GM18517 (cell line): ENCODE data around the gene EIF4A2.

ENCODE experiments used
- ATAC-seq: cut with Tn5 transposase; IDR thresholded peaks from one replicate; pipeline ENCODE4 v1.9.1; 2021; ENCODE audit warnings: mild to moderate bottlenecking, moderate library complexity; ENCODE audit not compliant: unreplicated experiment

EIF4A2 gene

DNA sequence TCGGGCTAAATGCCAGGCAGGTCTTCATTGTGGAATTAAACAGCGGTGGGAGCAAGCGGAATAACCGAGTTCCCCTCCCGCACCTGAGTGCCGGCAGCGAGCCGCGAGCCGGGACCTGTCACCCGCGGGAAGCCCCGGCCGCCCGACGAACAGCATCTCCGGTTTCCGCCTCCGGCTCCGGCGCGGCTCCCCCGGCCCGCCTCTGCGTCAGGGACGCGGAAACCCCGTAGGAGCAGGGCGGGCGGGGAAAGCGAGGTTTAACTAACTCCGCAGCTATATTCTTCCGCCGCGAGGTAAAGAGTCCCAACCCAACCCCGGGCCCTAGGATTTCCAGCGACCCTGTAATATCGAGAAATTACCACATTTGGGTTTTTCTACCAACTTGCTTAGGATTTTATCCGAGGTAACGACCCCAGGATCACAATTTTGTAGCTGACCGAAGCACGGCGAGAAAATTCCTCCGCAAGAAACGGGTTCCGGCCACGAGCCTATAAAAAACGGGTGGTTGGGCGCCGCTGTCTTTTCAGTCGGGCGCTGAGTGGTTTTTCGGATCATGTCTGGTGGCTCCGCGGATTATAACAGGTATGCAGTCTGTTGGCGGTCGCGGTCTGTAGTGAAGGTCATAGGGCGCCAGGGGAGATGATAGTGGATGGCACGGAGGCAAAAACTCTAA lies at the start of gene EIF4A2:
TSS of gene EIF4A2 (plus strand) at position 520 of the 673 bp plus-strand sequence. CDS start at position 554, 34 bp downstream.
- peak; percentile 42 for ATAC-seq

DNA sequence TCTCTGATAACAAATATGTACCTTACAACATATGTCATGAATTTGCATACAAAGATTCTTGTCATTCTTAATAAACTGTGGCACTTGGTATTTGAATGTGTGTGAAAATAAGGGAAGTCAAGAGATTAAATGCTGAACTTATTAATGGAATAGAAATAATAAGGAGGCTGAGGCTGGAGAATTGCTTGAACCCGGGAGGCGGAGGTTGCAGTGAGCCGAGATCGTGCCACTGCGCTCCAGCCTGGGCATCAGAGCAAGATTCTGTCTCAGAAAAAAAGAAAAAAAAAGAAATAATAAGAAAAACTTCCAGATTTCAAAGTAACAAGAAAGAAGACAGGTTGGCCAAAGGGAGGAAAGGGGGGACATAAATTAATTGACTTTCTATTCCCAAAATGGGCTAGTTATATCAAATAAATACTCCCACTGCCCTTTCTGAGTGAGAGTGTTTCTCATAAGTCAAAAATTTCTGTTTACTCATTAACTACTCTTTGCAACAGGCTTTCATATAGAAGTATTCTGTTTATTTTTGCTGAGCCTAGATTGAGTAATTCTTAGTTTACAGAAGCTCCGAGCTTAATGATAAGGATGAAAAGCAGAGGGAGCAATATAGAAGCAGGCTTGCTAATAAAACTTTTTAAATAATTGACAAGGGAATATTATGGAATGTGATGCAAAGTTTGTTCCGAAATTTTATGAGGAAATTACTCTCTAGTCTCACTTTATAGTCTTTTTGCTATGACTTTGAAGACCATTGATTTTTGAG lies 40.6 kb upstream of the EIF4A2 start:
- ATAC-seq, result no peak

DNA sequence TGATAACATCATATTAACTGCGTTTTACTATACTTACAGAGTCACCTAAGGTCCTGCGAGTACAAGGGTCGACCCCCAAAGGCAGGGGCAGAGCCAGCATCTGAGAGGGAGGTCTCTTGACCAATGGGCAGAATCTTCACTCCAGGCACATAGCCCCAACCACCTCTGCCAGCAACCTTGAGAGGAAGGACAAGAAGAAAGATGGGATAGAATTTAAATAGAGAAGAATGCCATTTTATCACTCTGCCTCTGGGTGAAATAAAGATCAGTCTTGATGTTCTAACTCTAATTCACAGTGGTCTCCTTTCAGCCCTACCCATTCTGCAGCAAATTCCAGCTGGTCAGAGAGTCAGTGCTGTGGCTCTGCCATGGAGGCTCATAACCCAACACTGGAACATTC lies 39.7 kb upstream of the EIF4A2 start:
- ATAC-seq, result no peak

DNA sequence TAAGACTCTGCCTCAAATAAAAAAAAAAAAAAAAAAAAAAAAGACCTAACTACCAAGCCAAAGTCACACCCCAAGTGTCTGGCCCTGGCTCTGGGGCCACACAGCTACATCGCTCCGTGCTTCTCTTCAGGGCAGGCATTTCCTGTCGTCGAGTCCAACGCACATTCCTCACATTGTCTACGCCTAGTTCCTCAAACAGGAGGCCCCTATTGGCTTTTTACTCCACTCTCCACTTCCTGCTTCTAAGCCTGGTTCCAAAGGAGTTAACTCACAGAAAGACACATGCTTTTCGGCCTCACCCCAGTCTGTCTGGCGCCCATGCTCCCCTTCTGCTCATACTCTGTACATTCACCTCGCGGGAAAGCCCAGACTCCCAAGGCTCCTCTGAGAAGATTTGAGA lies 37.4 kb upstream of the EIF4A2 start:
- ATAC-seq, result no peak

DNA sequence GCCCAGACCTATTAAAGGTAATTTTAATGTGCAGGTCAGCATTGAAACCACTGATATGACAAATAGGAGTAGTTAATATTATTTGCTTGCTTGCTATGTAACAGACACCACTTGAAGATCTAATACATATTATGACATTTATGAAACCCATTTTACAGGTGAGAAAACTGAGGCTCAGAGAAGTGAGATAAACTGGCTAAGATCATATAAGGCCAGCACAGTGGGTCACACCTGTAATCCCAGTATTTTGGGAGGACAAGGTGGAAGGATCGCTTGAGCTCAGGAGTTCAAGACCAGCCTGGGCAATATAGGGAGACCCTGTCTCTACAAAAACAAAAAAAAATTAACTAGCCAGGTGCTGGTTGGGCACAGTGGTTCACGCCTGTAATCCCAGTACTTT lies 33.1 kb upstream of the EIF4A2 start:
- ATAC-seq, result no peak

DNA sequence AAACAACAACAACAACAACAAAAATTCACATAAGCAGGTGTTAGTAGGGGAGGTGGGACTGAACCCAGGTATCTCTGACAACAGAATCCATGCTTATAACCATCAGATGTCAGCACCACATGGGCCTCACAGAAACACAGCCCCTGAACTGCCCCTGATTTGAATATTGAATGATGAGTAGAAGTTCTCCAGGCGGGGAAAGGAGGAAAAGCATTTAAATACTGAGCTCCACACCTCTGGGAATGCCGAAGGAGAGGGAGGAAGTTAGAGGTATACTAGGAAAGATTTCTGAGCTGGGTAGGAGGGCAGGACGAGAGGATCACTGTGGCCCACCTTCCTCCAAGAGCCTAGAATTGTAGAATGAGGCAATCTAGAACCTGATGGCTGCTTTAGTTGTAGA lies 31.9 kb upstream of the EIF4A2 start:
- ATAC-seq, result no peak

DNA sequence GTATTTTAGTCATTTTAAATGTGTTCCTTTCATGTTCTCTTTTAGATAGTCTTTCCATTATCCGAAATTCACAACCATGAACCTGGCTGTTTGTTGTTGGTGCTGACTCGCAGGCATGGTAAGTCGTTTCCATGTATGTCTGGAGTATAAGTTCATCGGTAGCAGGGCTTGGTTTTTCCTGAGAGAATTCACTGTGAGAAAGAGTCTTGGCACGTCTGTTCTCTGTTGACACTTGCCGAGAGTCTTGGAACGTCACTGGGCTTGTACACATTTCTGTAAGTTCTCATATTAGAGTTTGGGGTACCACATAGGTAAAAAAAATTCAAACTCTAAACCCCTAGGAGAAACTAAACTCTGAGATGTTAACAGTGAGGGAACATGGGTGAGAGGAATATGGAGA lies 29.4 kb upstream of the EIF4A2 start:
- ATAC-seq, result no peak

DNA sequence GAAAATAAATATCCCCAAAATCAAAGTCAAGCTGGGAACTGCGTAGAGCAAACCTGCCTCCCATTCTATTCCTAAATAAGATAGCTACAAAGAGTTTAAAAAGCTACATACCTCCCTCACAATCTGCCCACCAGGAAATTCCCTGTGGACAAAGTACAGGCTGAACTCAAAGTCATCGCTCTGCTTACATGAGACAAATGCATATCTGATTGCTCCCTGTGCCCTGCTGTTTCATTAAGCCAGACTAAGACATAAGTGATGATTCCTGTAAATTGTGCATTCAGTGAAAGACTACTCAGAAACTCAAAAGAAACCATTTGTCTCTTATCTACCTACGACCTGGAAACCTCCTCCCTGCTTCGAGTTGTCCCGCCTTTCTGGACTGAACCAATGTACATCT lies 28.5 kb upstream of the EIF4A2 start:
- ATAC-seq, result no peak

DNA sequence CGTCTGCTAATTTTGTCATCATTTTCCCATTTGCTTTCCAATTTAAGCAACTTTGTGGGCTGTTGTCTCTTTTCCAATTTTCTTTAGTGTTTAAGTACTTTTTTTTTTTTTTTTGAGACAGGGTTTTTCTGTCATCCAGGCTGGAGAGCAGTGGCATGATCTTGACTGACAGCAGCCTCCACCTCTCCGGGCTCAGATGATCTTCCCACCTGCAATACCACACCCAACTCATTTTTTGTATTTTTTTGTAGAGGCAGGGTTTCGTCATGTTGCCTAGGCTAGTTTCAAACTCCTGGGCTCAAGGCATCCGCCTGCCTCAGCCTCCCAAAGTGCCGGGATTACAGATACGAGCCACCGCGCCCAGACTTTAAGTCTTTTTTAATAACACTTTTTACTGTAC lies 26.2 kb upstream of the EIF4A2 start:
- no peak for ATAC-seq

DNA sequence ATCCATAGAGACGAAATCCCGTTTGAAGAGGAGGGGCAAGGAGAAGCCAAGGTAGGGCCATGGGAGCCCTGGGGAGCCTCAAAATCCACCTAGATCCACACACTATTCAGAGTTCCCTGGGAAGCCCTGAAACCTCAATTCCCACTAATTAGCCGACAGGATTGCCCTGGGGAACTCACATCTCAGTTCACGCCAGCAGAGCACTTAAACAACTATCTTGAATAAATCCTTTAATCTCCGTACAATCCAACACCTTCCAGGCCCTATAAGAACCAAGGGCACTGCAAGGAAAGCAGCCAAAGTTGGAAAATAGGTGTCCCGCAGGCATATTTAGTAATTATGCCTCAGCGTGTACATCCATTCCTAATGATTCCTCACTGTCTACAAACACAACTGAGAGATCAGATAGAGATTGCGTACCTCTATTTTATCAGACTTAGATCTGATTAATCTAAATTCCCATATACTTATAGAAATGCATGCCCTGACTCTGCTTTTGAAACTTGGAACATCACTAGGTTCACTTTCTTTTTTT lies 25.6 kb upstream of the EIF4A2 start:
- no peak for ATAC-seq

DNA sequence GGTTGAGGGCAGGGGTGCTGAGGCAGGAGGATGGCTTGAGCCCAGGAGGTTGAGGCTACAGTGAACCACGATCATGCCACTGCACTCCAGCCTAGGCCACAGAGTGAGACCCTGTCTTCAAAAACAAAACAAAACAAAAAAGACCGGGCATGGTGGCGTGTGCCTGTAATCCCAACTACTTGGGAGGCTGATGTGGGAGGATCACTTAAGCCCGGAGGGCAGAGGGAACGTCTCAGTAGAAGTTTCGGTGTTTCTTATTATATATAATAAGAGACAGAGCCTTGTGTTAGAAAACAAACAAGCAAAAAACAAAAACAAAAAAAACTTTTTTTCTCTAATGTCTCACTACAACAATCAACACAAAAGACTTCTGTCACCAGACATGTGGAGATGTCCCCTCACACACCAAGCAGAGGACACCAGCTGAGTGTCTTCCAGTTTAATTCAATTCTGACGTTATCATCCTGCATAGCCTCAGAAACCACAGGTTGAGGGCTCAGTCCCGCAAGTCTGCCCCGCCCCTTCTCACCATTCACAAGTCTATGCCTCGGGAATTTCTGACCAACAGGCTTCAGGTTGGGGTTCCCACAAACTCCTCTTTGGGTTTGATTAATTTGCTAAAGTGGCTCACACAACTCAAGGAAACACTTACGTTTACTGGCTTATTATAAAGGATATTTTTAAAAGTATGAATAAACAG lies 24.0 kb upstream of the EIF4A2 start:
- no peak for ATAC-seq

DNA sequence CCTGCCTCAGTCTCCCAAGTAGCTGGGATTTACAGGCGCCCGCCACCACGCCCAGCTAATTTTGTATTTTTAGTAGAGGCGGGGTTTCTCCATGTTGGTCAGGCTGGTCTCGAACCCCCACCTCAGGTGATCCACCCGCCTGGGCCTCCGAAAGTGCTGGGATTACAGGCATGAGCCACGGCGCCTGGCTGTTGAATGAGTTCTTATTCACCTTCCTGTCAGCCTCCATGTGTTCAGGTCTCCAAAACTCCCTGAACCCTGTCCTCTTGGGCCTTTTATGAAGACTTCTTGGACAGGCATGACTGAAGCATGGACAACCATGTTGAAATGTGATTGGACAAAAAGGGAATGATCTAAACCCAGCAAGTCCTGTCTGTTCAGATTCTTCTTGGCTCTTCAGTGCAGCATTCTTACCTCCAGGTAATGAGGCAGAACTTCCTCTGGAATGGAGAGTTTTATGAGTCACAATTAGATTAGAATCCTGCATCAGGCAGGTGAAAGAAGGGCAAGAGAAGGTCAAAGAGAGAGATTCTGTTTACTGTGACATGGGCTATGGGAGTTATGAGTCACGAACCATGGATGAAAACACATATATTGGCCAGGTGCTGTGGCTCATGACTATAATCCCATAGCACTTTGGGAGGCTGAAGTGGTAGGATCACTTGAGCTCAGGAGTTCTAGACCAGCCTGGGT lies 23.1 kb upstream of the EIF4A2 start:
- ATAC-seq, result no peak

DNA sequence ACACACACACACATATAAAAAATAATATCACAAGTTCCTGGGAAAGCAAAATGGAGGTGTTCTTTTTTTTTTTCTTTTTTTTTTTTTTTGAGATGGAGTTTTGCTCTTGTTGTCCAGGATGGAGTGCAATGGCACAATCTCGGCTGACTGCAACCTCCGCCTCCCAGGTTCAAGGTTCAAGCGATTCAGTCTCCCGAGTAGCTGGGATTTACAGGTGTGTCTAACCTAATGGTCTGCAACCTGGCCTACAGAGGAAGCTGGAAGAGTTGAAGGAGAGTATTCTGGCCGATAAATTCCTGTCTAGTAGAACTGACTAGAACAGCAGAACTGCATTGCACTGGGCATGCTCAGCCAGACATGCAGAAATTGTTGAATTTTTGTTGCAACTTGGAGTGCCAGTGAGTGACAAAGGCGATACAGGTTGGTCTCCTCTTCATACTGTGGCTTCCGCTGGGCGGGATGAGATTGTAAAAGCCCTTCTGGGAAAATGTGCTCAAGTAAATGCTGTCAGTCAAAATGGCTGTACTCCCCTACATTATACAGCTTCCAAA lies 22.4 kb upstream of the EIF4A2 start:
- ATAC-seq, result no peak

DNA sequence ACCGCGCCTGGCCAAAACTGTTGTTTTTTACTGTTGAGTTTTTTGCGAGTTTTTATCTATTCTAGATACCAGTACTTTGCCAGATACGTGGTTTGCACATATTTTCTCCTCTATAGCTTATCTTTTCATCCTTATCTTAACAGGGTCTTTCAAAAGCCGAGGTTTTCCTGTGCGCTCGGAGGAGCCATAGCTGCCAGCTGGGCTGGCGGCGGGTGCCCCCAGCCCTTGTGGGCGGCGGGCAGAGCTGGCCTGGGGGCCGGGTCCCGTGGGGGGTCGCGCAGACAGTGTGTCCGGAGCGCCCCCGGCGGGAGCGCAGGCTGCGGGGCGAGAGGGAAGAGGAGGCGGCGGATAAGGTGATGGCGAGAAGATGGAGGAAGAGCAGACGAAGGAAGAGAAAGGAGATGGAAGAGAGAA lies 11.1 kb upstream of the EIF4A2 start:
- peak; percentile 40 for ATAC-seq

DNA sequence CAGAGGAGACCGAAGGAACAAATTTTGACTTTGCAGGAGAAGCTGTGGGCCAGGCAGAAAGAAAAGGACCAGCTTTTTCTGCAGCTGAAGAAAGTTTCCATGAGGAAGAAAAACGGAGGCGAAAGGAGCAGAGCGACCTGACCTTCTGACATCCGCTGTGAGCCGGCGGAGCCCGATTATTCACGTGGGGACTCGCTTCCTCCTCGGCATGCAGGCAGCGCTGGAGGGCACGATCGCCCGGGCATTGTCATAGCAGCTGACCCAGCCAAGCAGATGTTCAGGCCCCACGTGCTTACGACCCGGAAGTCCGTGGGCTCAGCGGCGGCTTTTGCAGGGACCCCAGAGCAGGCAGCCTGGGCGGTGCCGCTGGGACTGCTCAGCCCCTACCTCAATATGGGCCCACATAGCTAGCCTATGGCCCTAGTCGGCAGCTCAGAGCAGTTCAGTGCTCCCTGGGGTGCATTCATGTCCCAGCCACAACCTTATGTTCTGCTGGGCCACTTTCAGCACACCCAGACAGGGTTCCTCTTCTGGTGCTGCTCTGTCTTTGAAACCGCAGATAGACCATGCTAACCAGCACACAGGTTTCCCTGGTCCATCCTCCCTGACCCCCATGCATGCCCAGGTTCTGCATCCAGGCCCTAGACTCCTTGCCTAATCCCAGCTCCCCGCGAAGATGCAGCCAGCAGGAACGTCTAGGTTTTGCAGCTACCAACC lies 10.5 kb upstream of the EIF4A2 start:
- ATAC-seq, result peak; percentile 91

DNA sequence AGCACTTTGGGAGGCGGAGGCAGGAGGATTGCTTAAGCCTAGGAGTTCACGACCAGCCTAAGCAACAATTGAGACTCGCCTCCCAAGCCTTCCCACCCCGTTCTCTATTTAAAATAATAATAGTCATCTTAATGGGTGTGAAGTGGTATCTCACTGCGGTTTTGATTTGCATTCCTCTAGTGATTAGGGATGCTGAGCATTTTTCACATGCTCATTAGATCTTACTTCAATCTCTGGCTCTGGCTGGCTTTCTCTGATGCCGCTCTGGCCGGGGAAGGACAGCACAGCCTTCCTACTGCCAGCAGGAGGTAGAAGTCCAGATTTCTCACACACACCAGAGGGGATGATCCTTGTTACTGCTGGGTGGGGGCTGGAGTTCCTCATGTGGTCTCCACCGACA lies 7.4 kb upstream of the EIF4A2 start:
- ATAC-seq, result no peak

DNA sequence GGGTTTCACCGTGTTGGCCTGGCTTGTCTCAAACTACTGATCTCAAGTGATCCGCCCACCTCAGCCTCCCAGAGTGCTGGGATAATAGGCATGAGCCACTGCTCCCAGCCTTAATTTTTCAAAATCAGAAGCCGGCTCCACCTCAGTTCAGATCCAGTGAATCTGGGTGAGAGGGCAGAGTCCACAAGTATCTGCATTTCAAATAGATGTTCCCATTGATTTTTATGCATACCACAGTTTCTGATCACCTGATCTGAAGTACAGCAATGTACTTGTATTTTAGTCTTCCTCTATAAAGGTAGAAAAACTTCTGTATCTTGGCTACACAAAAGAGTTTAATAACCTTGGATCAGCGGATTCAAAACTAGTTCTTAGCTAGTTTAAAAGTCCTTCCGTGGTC lies 4.2 kb upstream of the EIF4A2 start:
- ATAC-seq, result no peak

DNA sequence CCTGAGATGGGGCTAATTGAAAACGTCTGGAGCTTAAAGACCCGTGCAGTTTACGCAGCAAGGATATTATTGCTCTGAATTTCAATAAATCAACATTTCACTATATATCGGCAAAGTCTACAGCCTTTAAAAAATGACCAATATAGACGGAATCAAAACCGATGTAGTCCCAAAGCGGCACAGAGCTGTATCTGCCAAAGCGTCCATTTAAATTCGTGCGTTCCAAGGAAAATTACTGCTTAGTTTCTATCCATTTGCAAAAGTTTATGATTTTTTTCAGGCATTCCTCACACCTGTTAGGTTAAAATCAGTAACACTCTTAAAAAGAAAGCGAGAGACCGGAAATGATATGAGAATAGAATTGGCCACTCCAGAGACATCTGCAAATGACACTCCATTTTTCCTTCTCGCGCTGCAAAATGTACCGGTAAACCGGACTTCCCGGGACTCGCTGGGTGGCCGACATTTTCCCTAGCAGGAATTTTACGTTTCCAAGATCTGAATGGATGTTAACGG lies 777 bp upstream of the EIF4A2 start:
- ATAC-seq, result peak; percentile 48

DNA sequence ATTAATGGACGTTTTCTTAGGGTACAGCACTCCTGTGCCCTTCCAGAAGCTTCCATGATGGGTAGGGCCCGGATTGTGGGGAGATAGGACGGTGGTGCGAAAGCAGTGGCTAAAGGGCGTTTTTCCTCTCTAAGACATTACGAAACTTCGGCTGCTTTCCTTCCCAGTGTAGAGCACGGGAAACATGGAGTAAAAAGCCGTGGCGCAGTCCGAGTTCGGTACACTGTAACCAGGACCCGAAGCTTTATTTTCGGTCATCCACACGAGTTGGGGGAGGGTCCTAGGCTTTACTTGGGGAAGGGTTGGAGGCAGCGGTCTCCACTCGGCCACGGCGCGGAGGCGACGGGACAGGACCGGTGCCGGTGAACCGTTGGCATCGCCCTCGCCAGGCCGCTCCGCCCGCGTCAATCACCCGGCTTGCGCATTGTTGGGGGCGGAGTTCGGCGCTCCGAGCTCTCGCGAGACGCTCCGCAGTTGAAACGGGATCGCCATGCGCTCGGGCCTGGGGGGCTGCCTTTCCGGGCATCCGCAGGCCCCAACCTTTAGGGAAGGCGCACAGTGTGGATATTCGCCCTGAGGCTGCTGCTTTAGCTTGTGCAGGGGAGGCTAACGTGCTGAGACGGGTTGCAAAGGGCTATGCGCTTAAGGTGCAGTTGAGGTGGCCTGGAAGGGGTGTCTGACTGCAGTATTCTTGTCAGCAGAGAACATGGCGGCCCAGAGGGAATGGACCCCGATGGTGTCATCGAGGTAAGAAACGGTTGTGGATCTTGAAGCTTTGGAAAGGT lies 546 bp downstream of the EIF4A2 start:
- ATAC-seq, result peak; percentile 35
